OCI-LY7 (cell line): ENCODE measurements around the gene C10orf88.

Experiments
- EZH2phosphoT487 ChIP-seq: fragments of 200-600 bp; sonication (generic); IDR thresholded peaks from 2 replicates; pipeline ENCODE4 v1.6.1; 2018; ENCODE audit warnings: low read depth, borderline replicate concordance, mild to moderate bottlenecking, mixed run types, antibody characterized with exemption, low read length, moderate library complexity, mixed read lengths
- TF ChIP-seq, protein P1 (sequence below): fragments of 200-600 bp; sonication (generic); conservative IDR thresholded peaks from 2 replicates; pipeline ENCODE4 v1.5.1; 2014; ENCODE audit warnings: mild to moderate bottlenecking, antibody characterized with exemption, low read length, moderate library complexity, mixed read lengths

DNA sequence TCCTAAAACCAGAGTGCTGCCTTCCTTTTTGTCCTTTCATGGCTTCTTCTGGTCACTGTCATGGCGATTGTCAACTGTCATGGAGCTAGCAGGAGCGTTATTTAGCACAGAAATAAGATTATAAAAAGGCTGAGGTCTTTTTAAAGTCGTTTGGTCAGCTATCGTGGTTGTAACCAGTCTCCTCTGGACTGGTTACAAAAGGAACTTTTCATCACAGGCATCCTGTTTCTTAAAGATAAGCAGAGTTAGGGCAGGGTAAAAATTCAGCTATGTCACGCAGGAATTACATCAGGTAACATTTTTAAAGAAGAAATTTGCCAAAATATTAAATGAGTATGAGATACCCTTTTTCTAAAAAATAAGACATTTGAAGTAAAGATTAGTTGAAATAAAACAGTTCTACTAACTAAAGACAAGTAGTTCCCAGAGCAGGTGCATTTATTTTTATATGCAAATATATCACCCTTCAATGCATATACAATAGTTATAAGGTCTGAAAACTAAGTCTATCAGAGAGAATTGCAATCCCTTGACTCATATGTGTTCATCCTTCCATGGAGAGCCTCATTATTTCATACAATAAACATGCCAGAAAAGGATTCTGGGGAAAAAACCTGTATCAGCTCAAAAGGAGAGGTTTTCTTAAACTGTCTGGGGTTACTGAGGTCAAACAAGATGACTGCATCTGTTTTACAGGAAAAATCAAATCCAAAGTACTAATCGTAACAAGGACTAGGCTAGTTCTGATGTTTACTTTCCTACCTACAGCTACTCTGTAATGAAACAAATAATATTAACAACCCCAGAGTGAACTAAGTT, 22.7 kb downstream of the C10orf88 start:
- TF ChIP-seq, protein P1, sequence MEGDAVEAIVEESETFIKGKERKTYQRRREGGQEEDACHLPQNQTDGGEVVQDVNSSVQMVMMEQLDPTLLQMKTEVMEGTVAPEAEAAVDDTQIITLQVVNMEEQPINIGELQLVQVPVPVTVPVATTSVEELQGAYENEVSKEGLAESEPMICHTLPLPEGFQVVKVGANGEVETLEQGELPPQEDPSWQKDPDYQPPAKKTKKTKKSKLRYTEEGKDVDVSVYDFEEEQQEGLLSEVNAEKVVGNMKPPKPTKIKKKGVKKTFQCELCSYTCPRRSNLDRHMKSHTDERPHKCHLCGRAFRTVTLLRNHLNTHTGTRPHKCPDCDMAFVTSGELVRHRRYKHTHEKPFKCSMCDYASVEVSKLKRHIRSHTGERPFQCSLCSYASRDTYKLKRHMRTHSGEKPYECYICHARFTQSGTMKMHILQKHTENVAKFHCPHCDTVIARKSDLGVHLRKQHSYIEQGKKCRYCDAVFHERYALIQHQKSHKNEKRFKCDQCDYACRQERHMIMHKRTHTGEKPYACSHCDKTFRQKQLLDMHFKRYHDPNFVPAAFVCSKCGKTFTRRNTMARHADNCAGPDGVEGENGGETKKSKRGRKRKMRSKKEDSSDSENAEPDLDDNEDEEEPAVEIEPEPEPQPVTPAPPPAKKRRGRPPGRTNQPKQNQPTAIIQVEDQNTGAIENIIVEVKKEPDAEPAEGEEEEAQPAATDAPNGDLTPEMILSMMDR = no peak
- no peak for TF ChIP-seq EZH2phosphoT487
